HG02943 (cell line): ENCODE data around the gene GPR153.
A peak's percentile ranks its signal among the peaks of the same experiment; 100 is the strongest.
"Not testable (repeated sequence)": the region's sequence is repeated elsewhere in the genome, so short reads cannot be mapped to it uniquely, and the experiment has no call there.

ENCODE experiments used
- ATAC-seq: cut with Tn5 transposase; IDR thresholded peaks from one replicate; pipeline ENCODE4 v1.9.1; 2021; ENCODE audit warnings: mild to moderate bottlenecking, low read depth, moderate library complexity; ENCODE audit not compliant: unreplicated experiment

Gene GPR153

DNA sequence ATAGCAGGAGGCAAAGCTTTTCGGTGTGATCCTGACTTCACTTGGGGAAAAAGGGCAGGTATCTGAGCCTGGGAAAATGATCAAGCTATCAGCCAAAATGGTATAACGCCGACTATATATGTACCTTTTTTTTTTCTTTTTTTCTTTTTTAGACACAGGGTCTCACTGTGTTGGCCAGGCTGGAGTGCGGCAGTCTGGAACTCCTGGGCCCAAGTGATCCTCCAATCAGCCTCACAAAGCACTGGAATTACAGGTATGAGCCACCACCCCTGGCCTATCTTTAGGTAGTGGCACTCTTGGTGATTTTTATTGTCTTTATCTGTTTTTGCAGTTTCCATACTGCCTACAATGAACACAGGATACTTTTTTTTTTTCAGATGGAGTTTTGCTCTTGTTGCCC is 23.8 kb downstream of the GPR153 start:
- no peak for ATAC-seq

DNA sequence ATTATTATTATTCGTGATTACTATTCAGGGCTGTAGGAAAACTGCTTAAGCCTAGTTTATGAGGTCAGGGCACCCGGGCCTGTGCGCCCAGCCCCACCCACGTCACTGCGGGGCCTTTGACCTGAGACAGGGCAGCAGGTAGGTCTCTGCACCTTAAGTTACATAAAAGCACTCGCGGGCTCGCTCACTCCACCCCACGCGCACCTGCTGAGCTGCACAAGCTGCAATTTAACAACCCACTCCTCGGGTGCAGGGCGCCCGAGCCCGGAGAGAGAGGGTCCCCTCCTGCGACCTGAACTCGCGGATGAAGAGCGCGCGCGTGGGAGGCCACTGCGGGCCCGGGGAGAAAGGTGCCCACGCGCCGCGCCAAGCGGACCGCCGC is 25.6 kb downstream of the GPR153 start:
- peak; percentile 24 for ATAC-seq

DNA sequence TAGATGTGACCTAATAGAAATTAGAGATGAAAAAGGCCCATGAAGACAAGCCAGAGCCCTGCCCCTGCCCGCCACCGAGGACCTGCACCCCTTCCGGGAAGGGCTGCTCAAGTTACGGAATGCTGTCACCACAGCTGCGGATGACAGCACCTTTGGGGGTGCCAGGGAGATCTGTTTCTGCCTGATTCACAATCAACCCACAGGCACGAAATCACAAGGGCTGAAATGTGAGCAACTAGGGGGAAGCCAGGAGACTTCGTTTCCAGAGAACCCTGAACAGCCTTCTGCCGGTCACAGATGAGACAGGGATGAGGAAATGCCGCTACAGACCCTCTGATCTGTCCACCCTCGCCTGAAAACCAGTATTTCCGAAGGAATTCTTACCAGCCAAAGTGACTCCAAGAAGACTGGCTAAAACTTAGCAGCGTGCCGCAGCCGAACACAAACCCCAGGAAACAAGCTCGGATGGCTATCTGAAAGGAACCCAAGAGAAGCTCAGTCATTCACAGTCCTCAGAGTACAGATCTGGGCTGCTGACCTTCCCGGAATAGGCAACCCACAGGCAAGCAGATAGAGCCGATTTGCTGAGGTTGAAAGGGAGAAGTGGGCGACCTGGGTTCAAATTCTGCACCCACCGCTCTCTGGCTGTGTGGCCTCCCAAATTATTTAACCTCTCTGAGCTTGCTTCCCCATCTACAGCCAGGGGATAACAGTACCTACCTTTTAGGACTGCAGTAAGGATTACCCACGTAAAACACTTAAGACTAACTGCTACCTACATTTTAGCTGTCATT is 26.2 kb downstream of the GPR153 start:
- ATAC-seq, result no peak

DNA sequence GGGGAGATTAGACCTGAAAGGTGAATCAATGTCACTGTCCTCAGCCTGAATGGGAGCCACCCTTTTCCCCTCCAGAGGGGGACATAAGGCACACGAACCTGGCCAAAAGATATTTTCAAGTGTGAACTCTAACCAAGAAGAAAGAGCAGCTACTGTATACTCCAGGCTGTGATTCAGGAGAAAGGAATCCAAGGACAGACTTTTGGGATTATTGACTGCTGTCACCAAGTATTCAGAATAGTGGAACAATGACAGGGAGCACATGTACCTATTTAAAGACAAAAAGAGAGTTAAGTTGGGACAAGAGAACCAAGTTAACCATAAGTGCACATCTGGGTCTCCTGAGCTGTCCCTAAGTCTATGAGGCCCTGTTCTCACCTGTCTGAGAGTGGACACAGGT is 27.5 kb downstream of the GPR153 start:
- ATAC-seq, result no peak

DNA sequence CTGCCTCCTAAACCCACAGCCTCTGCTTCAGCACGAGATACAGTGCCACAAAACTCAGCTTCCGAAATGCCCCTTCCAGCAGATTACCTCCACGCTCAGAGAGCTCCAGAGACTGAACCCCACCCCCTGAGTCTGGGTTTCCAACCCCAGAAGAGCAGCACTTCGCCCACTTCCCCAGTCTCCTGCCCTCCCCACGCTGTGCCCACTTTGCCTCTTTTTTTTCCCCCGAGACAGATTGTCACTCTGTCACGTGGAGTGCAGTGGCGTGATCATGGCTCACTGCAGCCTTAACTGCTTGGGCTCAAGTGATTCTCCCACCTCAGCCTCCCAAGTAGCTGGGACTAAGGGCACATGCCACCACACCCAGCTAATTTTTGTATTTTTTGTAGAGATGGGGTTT is 35.2 kb downstream of the GPR153 start:
- ATAC-seq, result no peak

DNA sequence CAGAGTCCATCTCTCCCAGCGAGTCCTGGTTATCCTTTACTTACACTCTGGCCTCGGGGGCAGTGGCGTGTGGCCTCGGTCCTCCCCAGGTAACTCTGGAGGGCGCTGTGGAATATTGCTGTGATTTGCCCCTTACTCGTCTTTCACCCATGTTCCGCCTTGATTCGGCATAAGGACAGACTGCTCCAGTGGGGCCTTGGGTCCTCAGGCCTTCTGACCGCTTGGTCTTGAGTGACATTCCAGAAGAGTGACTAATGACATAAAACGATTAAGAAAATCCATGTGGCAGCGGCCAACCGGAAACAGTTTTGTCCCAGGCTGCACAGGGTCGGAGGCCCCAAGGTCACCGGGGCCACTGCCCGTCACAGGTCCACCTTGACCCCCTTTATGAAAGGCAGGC is 36.2 kb downstream of the GPR153 start:
- ATAC-seq, result no peak

DNA sequence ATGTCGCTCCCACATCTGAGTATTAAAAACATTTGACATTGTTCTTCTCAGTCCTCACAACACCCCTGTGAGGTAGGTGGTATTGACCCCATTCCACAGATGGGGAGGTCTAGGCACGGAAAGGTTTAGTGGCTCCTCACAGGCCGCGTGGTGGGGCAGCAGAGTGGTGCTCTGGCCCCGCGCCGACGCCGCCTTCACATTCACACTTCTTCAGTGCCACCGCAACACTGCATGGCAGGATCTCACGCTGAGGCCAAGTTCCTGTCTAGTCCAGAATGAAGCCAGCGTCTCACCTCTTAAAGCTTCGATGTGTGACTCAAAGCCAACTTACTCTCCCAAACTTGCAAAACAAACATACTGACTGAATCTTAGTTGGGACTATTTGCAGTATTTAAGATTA is 37.3 kb downstream of the GPR153 start:
- ATAC-seq, result no peak

DNA sequence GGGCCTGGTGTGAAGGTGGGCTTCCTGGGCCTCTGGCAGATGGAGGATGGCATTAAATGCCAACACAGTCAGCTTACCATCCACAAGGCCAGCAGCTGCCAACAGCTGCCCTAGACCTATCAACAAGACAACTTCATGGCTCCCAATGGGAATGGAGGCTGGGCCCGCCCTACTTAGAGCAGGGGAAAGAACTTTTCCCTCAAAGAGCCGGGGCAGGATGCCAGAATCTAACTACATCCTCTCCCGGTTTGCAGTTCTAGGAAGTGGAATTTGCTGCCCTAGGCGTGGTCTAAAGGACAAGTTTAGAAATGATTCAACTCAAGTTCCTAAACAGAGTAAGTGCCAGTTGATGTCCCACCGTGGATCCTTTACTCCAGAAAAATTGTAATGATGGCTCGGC is 38.3 kb downstream of the GPR153 start:
- ATAC-seq, result no peak

DNA sequence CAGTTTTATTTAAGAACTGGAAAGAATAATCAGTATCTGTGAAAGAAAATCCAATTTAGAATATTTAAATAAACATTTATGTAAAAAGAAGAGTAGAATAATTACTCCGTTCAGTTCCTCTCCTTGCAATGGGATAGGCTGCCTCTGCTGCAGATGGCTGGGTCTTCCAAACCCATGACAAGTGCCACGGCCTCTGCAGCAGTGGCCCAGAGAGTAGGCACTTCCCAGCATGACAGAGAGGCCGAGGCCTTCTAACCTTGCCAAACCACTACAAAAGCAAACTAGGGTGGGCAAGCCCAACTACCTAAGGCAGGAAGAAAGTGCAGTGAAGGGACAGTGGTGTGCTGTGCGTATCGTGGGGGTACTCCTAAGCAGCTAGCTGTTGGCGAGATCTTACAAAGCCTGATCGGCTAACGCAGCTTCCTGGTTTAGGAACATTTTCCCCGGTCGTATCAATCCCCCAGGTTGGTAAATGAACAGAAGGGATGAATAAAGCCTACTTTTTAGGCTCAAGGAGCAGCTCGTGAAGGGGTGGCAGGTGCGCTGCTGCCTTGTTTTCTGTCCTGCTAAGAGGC is 39.6 kb downstream of the GPR153 start:
- no peak for ATAC-seq

DNA sequence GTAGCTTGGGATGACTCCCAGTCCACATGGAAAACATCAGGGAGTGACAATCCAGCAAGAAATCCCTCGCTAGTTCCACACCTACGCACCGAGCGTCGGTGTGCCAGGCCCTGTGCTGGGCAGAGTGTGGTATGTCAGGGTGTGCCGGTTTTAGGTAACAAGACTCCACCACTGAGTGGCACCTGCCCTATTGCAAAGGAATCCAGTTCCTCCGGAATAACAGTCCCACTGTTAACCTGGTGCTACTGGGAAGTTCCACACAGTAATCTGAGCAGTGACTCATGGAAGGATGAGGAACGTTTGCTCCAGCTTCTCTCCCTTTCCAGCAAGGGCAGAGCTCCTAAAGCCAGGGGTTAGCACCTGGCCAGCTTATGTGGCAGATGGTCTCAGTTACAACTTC is 40.7 kb downstream of the GPR153 start:
- no peak for ATAC-seq

DNA sequence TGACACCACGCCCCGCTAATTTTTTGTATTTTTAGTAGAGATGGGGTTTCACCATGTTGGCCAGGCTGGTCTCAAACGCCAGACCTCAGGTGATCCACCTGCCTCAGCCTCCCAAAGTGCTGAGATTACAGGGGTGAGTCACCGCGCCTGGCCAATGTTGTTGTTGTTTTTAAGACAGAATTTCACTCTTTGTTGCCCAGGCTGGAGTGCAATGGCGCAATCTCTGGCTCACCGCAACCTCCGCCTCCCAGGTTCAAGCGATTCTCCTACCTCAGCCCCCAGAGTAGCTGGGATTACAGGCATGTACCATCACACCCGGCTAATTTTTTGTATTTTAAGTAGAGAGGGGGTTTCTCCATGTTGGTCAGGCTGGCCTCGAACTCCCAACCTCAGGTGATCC is 41.3 kb downstream of the GPR153 start:
- ATAC-seq, result not testable (repeated sequence)

DNA sequence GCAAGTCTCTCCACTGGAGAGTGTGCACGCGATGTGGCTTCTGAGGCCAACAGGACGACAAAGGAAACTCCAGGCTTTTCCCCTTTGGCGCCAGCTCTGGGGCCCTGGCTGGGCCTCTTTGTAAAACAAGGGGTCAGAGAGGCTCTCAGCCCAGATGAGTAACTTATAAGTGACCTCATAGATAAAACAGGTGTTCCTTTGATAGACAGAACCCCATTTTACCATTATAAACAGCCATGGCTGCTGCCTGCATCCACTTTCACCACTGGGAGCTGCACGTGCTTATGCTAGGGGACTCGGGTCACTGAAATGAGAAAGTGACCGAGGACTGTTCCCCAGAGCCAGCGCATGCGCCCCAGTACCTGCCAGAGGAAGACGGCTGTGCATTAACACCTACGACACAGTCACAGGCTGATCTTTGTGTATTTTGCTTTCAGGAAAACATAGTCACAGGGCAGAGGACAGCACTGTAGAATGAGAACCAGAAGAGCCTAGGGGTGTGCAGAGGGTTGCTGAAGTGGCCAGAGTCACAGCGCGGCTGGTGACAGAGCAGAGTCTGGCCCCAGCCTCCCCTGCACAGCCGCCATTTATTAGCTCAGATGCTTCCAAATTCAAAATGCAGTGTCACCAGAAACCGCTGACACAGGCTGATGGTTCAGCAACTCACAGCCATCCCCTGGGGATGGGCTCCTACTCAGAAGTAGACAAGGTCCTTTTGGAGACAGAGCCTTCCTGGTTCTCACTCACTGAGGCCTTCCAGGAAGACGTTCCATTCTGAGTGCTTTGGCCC is 42.3 kb downstream of the GPR153 start:
- no peak for ATAC-seq

DNA sequence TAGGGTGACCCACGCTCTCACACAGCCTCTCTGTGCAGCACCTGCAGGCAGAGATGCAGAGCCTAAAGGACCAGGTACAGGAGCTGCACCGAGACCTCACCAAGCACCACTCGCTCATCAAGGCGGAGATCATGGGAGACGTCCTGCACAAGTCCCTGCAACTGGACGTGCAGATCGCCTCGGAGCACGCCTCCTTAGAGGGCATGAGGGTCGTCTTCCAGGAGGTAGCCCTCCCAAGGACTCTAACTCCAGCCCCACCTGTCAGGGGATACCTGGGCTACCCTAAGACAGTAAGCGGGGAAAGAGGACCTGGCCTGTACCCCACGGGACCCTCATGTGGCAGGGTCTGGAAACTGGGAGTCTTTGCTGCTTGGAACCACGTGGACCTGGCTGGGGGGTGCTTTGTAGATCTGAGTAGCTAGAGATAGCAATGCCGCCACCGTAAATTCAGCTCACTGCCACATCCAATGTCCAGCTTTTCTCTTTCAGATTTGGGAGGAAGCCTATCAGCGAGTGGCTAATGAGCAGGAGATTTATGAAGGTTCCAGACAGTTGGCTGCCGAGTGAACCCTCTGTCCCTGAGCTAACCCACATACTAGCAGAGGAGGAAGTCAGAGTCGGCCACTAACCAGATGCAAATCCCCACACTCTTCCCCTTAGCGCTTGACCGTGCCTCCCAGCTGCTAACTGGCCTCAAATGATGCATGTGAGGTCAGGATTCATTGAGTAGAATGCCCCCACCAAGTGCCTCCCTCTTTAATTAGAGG is 48.5 kb downstream of the GPR153 start:
- ATAC-seq, result no peak

DNA sequence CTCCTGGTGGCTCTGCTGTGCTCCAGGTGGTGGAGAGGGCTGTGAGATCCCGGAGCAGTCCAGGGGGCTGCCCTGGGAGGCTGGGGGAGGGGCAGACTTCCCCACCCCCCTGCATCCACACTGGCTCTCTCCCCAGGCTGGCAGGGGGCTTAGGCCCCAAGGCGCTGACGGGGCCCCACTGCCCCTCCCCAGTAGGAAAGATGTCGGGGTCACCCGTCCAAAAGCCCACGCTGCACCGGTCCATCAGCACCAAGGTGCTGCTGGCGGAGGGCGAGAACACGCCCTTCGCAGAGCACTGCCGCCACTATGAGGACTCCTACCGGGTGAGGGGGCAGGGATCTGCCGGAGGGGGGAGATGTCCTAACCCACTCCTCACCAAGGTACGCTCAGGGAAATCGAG is 49.2 kb downstream of the GPR153 start:
- ATAC-seq, result no peak

DNA sequence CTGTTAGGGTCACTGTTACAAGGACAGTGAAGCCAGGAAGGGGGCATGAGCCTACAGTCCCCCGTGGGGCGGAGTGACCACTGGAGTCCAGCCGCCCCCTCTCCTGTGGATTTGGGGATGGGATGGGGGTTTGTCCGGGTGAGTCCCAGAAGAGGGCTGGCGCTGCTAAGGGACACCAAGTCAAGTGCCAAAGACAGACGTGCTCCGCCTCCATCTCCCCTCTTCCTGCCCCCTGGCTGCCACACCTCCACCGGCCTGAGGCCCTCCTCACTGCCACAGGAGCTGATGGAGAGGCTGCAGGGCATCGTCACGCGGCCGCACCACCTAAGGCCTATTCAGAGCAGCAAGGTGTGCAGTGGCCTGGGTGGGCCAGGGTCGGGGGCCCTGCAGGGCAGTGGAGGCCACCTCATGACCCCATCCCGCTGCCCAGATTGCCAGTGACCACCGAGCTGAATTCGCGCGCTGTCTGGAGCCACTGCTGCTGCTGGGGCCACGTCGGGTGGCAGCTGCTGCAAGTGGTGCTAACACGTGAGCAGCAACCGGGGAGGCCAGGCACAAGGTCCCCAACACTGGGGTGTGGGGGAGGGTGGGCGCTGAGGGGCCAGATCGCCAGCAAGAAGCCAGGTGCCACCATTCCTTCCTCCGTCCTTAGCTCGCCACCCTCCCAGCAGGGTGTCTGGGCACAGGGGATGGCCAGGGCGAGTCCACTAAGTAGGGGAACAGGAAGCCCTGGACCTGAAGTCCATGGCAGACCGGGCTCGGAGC is 50.1 kb downstream of the GPR153 start:
- ATAC-seq, result no peak

DNA sequence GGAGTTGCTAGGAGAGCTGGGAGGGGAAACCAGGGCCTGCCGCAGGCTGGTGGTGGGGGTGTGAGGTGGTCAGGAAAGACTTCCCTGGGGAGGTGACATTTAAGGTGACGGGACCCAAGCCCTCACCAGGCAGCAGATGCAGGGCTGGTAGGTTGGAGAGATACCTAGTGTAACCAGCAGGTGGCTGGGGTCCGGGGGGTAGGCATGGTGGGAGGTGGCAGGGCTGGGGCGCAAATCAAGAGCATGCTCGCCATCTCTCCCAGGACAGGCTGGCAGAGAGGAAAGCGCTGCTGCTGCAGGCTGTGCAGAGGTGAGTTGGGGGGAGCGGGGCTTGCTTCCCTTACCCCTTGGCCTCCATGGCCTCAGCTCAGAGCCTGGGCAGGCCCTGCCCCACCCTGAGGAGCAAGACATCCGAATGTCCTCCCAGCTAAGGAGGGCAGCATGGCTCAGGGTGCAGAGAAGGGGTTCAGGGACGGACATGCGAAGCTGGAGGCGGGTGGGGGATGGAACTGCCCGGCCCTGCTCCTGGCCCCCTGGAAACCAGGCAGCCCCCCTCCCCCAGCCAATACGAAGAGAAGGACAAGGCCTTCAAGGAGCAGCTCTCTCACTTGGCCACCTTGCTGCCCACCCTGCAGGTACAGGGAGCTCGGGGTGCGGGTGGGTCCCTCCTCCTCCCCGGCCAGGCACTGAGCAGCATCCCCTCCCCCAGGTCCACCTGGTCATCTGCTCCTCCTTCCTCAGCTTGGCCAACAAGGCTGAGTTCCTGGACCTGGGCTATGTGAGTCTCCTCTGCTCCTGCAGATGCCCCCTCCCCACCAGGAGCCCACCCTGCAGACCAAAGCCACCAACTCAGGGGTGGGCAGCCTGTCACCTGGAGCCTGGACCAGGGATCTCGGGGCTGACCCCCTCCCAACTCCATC is 51.0 kb downstream of the GPR153 start:
- ATAC-seq, result no peak

DNA sequence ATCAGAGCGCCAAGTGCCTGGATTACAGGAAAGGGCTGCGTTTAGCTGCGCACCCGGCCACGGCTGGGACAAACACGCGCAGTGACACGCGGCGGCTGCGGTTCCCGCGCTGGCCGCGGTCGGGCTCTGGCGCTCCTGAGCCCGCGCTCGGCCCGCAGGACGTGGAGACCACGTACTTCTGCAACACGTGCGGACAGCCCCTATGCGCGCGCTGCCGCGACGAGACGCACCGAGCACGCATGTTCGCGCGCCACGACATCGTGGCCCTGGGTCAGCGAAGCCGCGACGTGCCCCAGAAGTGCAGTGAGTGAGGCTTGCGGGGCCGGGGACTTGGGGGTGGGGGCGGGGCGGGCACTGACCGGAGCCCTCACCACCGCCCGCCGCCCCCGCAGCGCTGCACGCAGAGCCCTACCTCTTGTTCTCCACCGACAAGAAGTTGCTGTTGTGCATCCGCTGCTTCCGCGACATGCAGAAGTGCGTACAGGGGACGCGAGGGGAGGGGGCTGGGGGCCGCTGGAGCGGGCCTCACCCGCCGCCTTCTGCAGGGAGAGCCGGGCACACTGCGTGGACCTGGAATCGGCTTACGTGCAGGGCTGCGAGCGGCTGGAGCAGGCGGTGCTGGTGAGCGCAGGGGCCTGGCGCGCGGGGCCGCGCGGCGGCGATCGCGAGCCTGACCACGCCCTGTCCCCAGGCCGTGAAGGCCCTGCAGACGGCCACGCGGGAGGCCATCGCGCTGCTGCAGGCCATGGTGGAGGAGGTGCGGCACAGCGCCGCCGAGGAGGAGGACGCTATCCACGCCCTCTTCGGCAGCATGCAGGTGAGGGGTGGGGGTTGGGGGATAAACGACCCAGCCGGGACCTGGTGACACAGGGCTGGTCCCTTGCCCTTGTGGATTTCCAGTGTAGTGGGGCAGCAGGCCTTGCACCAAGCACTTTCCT is 51.9 kb downstream of the GPR153 start:
- no peak for ATAC-seq

DNA sequence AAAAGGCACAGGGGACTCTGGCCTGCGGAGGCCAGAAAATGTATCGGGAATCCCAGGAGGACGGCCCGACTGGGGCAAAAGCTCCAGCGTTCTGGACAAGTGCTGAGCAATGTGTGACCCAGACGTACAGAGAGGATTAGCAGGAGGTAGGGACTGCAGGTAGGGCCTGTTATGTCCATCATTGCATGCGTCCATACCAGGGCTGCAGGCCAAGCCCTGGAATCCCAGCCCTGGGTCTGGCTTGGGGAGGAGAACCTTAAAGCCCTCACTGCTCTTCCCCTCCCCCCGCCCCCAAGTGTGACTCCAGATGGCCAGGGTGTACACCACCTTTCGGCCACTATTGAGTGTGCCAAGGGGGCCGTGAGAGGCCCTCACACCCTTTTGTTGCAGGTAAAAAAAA is 53.0 kb downstream of the GPR153 start:
- no peak for ATAC-seq
